Measurements from ENCODE around the gene SUCLG2.

SUCLG2 gene

DNA sequence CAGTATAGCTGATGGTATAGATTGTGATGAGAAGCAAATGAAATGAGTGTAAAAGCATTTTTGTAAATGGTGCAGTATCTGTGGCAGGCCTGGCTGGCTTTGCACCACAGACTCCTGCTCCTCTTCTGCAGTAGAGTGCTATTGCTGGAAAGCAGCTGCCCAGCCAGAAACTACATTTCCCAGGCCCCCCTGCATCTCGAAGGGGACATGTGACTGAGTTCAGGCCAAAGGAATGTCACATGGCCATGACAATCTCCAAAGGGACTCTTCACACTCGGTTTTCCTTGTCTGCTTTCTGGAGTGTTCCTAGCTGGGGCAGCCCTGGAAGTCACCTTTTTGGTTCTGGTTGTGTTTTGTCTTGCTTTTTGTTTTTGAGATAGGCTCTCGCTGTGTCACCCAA, 277.1 kb downstream of the SUCLG2 start:
- no peak for DNase-seq

DNA sequence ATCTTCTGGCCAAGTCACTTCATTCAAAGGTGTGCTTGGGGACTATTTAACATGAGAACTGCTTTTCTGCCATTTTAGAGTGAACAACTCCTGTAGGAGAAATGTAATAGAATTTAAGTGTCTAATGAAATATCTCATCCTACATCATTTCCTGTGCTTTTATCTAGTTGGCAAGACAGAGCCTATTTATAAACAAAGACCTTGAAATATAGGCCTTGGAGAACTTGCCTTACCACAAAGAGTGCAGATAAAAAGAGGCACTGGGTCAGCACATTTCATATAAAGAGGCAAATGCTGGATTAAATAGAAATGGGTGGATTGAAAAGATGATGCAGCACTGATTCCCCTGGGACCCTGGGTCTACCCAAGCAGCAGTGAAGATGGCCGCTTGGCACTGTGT, 278.0 kb downstream of the SUCLG2 start:
- DNase-seq: no peak

DNA sequence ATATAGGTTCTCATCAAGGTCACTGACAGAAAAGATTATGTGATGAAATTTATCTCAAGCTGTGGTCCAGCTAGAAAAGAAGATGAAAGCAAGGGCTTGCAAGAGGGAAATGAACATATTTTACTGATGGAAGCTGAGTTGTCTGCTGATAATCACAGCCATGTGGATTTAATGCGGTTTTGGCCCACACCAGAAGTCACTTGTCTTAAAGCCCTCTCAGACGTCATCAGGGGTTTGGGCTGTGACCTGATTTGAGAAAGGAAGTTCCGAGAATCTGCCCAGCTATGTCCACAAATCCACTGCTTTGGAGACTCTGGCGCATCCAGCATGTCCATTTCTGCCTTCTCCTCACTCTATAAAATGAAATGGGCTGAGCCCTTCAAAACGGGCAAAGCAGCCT, 278.4 kb downstream of the SUCLG2 start:
- DNase-seq: no peak

GRCh38 chr3:67362686-67363085, 291.7 kb downstream of the SUCLG2 start:
- DNase-seq: no peak

DNA sequence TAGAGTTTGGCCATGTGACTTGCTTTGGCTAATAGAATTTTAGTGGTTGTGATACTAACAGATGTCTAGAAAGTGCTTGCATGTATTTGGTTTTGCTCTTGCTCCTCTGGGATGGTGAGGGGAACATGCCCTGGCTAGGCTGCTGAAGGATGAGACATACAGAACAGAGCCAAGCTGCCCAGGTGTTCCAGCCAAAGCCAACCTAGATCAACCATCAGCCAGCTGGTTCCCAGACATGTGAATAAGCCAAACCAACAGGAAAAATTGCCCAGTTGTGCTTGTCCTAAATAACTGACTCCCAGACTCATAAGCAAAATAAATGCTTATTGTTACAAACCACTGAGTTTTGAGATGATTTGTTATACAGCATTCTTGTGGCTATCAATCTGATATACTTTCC, 292.6 kb downstream of the SUCLG2 start:
- DNase-seq: no peak

GRCh38 chr3:67361323-67361722, 293.1 kb downstream of the SUCLG2 start:
- DNase-seq: no peak

- no peak for DNase-seq
Observed at GRCh38 chr3:67357610-67358458, 296.6 kb downstream of the SUCLG2 start.

DNA sequence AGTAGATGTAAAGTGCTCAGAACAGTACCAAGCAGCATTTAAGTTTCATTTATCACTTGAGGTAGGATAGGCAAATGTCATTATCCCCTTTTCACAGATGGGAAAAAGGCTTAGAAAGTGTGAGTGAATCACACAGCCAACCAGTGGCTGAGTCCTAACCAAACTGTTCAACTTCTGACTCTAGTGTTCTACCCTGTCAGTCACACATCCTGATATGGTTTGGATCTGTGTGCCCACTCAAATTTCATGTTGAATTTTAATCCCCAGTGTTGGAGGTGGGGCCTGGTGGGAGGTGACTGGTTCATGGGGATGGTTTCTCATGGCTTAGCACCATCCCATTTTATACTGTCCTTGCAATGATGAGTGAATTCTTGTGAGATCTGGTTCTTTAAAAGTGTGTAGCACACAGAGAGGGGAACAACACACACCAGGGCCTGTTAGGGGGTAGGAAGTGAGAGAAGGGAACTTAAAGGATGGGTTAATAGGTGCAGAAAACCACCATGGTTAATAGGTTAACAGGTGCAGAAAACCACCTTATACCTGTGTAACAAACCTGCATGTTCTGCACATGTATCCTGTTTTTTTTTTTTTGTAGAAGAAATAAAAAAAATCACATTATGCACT, 304.7 kb downstream of the SUCLG2 start:
- DNase-seq: no peak

GRCh38 chr3:67346081-67346480, 308.3 kb downstream of the SUCLG2 start:
- DNase-seq: no peak

- DNase-seq: no peak
Observed at GRCh38 chr3:67335813-67336212, 318.6 kb downstream of the SUCLG2 start.

DNA sequence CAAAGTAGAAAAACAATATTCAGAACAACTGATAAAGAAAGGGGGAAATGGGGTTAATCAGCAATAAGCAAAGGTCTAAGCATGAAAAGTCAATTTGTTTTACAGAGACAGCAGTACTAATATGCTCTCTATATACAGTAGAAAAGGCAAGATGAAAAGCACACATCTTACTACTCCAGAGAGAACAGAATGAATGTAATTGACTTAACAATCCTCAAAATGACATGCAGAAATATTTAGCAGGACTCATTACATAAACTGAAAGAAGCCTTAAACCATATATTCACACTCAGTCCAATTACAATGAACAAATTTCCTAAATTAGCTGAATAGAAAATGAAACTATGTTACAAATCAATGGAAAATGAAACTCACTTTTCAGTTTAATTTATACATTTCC, 319.8 kb downstream of the SUCLG2 start:
- DNase-seq: no peak

- DNase-seq: no peak
Observed at GRCh38 chr3:67329358-67329757, 325.1 kb downstream of the SUCLG2 start.

- no peak for DNase-seq
Observed at GRCh38 chr3:67327582-67327981, 326.8 kb downstream of the SUCLG2 start.

GRCh38 chr3:67325231-67325630, 329.2 kb downstream of the SUCLG2 start:
- no peak for DNase-seq

Data from CD4-positive, alpha-beta T cell treated with Interferon gamma for 1 hour (primary cell).